CD4-positive, alpha-beta T cell (primary cell): ENCODE results near the gene C19orf67. TPM values are rescaled to one million over a fixed set of nuclear protein-coding genes. Genes with fewer than 3 reads are reported as not detected.
A peak's percentile ranks its signal among the peaks of the same experiment; 100 is the strongest.

Experiments used
- ATAC-seq: fragments of 200-7000 bp; cut with Tn5 transposase; one replicate; pipeline ENCODE4 v1.10.0; 2022; ENCODE audit warnings: mild to moderate bottlenecking; ENCODE audit not compliant: poor library complexity
- CTCF ChIA-PET: fragments of 350-600 bp; sonication (Branson Sonifier 250); formaldehyde crosslinking; loops from one replicate; lab custom pipeline; 2021; ENCODE audit warnings: antibody characterized with exemption, inconsistent platforms; lab: Charles Lee
- POLR2A ChIA-PET: fragments of 350-600 bp; sonication (Branson Sonifier 250); formaldehyde crosslinking; loops from one replicate; lab custom pipeline; 2021; ENCODE audit warnings: antibody characterized with exemption, inconsistent platforms; lab: Charles Lee
- DNase-seq, 14 experiments: peaks; one replicate each; pipeline ENCODE4 v3.0.0-alpha.2; 2013 to 2020; ENCODE audit warnings: mixed read lengths in 2 of 14
- H3K27ac ChIP-seq, 2 donors: one replicate each; pipeline versions ENCODE4 v1.5.1 to v1.7.0; 2013; ENCODE audit warnings: low read length in 2 of 2, low read depth in 1 of 2, mild to moderate bottlenecking in 1 of 2
- H3K27me3 ChIP-seq, 2 experiments: 1 replicate in 1 of 2; 2 replicates in 1 of 2; pipeline versions ENCODE4 v1.6.1 to v1.7.0; 2013; ENCODE audit warnings: low read length in 2 of 2, control low read depth in 1 of 2, mild to moderate bottlenecking in 1 of 2, moderate library complexity in 1 of 2; ENCODE audit not compliant: insufficient read depth in 2 of 2, control insufficient read depth in 1 of 2
- H3K36me3 ChIP-seq: one replicate; pipeline ENCODE4 v1.6.1; 2013; ENCODE audit warnings: low read length, control low read depth; ENCODE audit not compliant: insufficient read depth
- H3K4me1 ChIP-seq: one replicate; pipeline ENCODE4 v1.6.1; 2013; ENCODE audit warnings: low read length, control low read depth; ENCODE audit not compliant: insufficient read depth
- H3K4me3 ChIP-seq: one replicate; pipeline ENCODE4 v1.5.1; 2013; ENCODE audit warnings: mild to moderate bottlenecking, low read length, moderate library complexity
- H3K9me3 ChIP-seq, 2 experiments: 1 replicate in 1 of 2; 2 replicates in 1 of 2; pipeline versions ENCODE4 v1.6.1 to v1.7.0; 2013; ENCODE audit warnings: low read length in 2 of 2, mild to moderate bottlenecking in 2 of 2, control low read depth in 1 of 2, moderate library complexity in 1 of 2; ENCODE audit not compliant: control insufficient read depth in 1 of 2, insufficient read depth in 1 of 2
- H3K27ac Mint-ChIP-seq: one replicate; pipeline ENCODE4 v1.8.0; 2020; ENCODE audit warnings: mixed read lengths
- H3K27me3 Mint-ChIP-seq: one replicate; pipeline ENCODE4 v1.8.0; 2021; ENCODE audit warnings: mixed read lengths
- H3K36me3 Mint-ChIP-seq: one replicate; pipeline ENCODE4 v1.8.0; 2021; ENCODE audit warnings: low read depth, mixed read lengths
- H3K4me1 Mint-ChIP-seq: one replicate; pipeline ENCODE4 v1.8.0; 2021; ENCODE audit warnings: low read depth, mixed read lengths
- H3K4me3 Mint-ChIP-seq: one replicate; pipeline ENCODE4 v1.8.0; 2020; ENCODE audit warnings: mild to moderate bottlenecking, mixed read lengths
- H3K9me3 Mint-ChIP-seq: one replicate; pipeline ENCODE4 v1.8.0; 2020; ENCODE audit warnings: mixed read lengths
- intact Hi-C, 2 experiments: fragments of 100-400 bp; cut with DNase I in 1 of 2; cut with micrococcal nuclease in 1 of 2; formaldehyde crosslinking; loops; one replicate each; pipeline versions ENCODE4 v1.15.1 to v1.9.0; 2023 to 2025; cut with DNase I, micrococcal nuclease
- total RNA-seq, 174 experiments: library from RNA in 2 of 174; stranded (reverse) in 2 of 174; gene quantifications; one replicate each; pipeline ENCODE4 v1.2.3 and lab custom pipeline; 2021 to 2026
- TF ChIP-seq, protein P1 (sequence below): fragments of 200-600 bp; IDR thresholded peaks from one replicate; pipeline ENCODE4 v1.8.0; 2022; ENCODE audit warnings: antibody characterized with exemption, mild to moderate bottlenecking

The C19orf67 gene
- total RNA-seq, 2 experiments from 2014 or later: not detected

DNA sequence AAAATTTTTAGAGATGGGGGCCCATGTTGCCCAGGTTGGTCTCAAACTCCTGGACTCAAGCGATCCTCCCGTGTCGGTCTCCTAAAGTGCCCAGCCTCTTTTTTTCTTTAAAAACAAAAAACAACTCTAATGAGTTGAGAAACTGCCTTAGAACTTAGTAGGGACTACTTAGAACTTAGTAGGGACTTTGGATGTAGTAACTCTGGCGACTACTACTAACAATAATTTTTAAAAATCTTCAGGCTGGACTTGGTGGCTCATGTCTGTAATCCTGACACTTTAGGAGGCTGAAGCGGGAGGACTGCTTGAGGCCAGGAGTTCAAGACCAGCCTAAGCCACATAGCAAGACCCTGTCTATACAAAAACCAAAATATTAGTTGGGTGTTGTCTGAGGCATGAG is 515 bp upstream of the C19orf67 start:
- Histone ChIP-seq H3K27ac (no peak overlapping the region), H3K9me3 (no peaks in the 10 kb centered on the region), H3K36me3 (peaks cover 12% of the 10 kb centered on the region), H3K27me3 (no peaks in the 10 kb centered on the region), H3K4me3 (no peak overlapping the region), H3K4me1 (peaks cover 22% of the 10 kb centered on the region)
- ChIA-PET POLR2A (no interaction called here), CTCF (no interaction called here)
- intact Hi-C loops: loop anchor here in 1 of 2 experiments (10.0 kb wide), 1 partner anchor 609 kb away; the partner anchor contains the start of gene ZNF333
- H3K4me3 Mint-ChIP-seq: peak overlapping the region; percentile 58
- peaks cover 17% of the 10 kb centered on the region for H3K4me1 Mint-ChIP-seq
- ATAC-seq: no peak
- DNase-seq: no peak
- H3K27me3 Mint-ChIP-seq: no peaks in the 10 kb centered on the region
- no peak overlapping the region for H3K27ac Mint-ChIP-seq
- TF ChIP-seq, protein P1, sequence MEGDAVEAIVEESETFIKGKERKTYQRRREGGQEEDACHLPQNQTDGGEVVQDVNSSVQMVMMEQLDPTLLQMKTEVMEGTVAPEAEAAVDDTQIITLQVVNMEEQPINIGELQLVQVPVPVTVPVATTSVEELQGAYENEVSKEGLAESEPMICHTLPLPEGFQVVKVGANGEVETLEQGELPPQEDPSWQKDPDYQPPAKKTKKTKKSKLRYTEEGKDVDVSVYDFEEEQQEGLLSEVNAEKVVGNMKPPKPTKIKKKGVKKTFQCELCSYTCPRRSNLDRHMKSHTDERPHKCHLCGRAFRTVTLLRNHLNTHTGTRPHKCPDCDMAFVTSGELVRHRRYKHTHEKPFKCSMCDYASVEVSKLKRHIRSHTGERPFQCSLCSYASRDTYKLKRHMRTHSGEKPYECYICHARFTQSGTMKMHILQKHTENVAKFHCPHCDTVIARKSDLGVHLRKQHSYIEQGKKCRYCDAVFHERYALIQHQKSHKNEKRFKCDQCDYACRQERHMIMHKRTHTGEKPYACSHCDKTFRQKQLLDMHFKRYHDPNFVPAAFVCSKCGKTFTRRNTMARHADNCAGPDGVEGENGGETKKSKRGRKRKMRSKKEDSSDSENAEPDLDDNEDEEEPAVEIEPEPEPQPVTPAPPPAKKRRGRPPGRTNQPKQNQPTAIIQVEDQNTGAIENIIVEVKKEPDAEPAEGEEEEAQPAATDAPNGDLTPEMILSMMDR: no peak
- H3K36me3 Mint-ChIP-seq: peaks cover 17% of the 10 kb centered on the region
- no peaks in the 10 kb centered on the region for H3K9me3 Mint-ChIP-seq

DNA sequence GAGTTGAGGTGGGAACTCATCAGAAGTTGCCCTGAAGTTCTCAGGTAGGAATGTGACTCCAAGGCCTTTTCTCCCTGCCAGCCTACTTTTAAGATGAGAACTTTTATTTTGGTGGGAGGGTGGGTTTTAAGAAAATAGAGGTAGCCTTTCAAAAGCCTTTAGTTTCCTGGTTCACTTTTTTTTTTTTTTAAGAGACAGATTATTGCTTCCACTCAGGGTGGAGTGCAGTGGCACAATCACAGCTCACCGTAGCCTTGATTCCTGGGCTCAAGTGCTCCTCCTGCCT is 3.0 kb downstream of the C19orf67 start:
- Mint-ChIP-seq H3K27me3 (no peaks in the 10 kb centered on the region), H3K4me1 (peaks cover 14% of the 10 kb centered on the region), H3K4me3 (peak overlapping the region; percentile 91), H3K36me3 (no peaks in the 10 kb centered on the region), H3K9me3 (no peaks in the 10 kb centered on the region), H3K27ac (no peak overlapping the region)
- no peak overlapping the region for H3K4me3 ChIP-seq
- ATAC-seq (no peak), DNase-seq (no peak)
- no peaks in the 10 kb centered on the region for H3K36me3 ChIP-seq
- TF ChIP-seq, protein P1: no peak
- H3K9me3 ChIP-seq: no peaks in the 10 kb centered on the region
- H3K27ac ChIP-seq: peak overlapping the region in 1 of 2 donors; percentile 72
- intact Hi-C loops: loop anchor here in 1 of 2 experiments (2.0 to 10.0 kb wide), 4 partner anchors 35 to 612 kb away; partner anchors contain the start of genes NDUFB7, PRKACA and ZNF333
- H3K27me3 ChIP-seq: no peaks in the 10 kb centered on the region
- ChIA-PET CTCF (interaction anchor here (0.7 to 4.6 kb wide), 5 partner anchors 11 to 932 kb away, joined by 3 to 26 read pairs (median 4); partner anchors contain the start of genes ASF1B, IER2, MISP3 and STX10), POLR2A (interaction anchor here (1.0 to 3.0 kb wide), 4 partner anchors 9 to 54 kb away, joined by 3 to 33 read pairs (median 6); partner anchors contain the start of genes ASF1B and IL27RA)
- peaks cover 23% of the 10 kb centered on the region for H3K4me1 ChIP-seq

DNA sequence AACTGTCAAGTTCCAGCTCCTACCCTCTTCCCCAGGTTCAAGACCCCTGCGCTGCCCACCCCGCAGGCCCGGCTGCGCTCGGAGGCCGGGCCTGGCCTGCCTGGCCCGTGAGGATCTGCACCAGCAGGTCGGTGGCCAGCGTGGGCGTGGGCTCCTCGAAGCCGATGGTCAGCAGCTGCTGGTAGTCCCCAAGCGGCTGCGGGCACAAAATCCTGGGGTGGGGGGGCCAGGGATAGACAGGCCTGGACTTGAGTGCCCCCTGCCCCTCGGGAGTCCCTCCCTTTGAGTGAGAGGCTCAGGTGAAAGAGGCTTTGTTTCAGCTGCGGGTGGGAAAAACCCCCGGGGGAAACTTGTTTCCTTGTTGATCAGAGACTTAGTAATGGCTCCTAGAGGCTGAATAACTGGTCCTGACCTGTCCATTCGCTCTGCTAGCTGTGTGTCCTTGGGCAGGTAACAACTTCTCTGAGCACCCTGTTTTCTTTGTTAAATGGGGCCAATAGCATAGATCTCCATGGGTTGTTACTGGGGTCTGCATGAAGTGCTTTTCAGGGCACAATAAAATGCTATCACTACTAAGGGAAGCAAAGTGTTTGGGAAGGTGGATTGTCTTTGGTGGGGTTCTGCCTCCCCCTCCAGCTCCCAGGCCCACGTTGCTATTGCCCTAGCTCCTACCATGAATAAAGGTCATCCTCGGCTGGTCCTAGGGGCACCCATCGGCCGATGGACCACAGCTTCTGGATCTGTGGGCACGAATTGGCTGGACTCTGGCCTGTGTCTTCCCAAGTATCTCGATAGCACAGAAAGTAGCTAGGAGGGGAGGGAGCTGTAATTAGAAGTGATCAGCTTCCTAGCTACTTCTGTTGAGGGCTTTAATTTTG is 3.5 kb downstream of the C19orf67 start:
- CTCF ChIA-PET: interaction anchor here (0.7 to 4.6 kb wide), 6 partner anchors 10 to 932 kb away, joined by 3 to 26 read pairs (median 4); partner anchors contain the start of genes ASF1B, IER2, MISP3 and STX10
- Histone ChIP-seq H3K36me3 (no peaks in the 10 kb centered on the region), H3K27me3 (no peaks in the 10 kb centered on the region), H3K27ac (peak overlapping the region; percentile 40 to 72), H3K4me3 (peak overlapping the region; percentile 81), H3K4me1 (peaks cover 23% of the 10 kb centered on the region), H3K9me3 (no peaks in the 10 kb centered on the region)
- Mint-ChIP-seq H3K4me3 (peak overlapping the region; percentile 91), H3K4me1 (peaks cover 14% of the 10 kb centered on the region), H3K9me3 (no peaks in the 10 kb centered on the region), H3K27ac (peak overlapping the region; percentile 73), H3K36me3 (no peaks in the 10 kb centered on the region), H3K27me3 (no peaks in the 10 kb centered on the region)
- ATAC-seq: no peak
- POLR2A ChIA-PET: interaction anchor here (0.6 to 3.0 kb wide), 9 partner anchors 8 to 337 kb away, joined by 3 to 33 read pairs (median 4); partner anchors contain the start of genes ASF1B, DDX39A, IL27RA and PRKACA
- peak in 5 of 14 experiments; percentile 17 to 81 (median 46) for DNase-seq
- TF ChIP-seq, protein P1: no peak
- intact Hi-C loops: loop anchor here (2.0 to 10.0 kb wide), 7 partner anchors 35 to 613 kb away; partner anchors contain the start of genes ASF1B (in 1 of the 2), C19orf53 (in 1 of the 2), DCAF15 (in 1 of the 2) and NDUFB7 (in 1 of the 2)
